ENCODE data around the gene RUFY4. TPM values are rescaled to one million over a fixed set of nuclear protein-coding genes. Genes with fewer than 3 reads are reported as not detected.
"Not testable (repeated sequence)": the region's sequence is repeated elsewhere in the genome, so short reads cannot be mapped to it uniquely, and the experiment has no call there.

RUFY4 gene
- total RNA-seq, 1 donor from 2014 or later = 0.42 TPM

DNA sequence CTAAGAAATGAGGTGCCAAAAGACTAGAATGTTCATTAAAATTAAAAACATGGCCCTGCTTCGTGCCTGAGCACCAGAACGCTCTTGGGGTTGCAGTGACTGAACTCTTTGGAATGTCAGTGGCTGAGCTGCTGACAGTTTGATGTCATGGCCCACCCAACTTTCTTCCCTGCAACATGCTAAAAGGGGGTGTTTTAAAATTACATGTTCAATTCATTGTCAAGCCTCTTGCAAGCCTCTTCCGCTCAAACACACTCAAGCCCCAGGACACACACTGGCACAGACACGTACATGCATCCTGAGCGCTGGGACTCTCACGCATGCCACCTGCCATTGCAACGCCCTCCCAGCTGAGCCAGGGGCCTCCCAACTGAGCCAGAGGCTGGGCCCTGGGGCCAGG lies 12.6 kb downstream of the RUFY4 start:
- DNase-seq (ENCODE audit: low spot score) = peak; percentile 77

DNA sequence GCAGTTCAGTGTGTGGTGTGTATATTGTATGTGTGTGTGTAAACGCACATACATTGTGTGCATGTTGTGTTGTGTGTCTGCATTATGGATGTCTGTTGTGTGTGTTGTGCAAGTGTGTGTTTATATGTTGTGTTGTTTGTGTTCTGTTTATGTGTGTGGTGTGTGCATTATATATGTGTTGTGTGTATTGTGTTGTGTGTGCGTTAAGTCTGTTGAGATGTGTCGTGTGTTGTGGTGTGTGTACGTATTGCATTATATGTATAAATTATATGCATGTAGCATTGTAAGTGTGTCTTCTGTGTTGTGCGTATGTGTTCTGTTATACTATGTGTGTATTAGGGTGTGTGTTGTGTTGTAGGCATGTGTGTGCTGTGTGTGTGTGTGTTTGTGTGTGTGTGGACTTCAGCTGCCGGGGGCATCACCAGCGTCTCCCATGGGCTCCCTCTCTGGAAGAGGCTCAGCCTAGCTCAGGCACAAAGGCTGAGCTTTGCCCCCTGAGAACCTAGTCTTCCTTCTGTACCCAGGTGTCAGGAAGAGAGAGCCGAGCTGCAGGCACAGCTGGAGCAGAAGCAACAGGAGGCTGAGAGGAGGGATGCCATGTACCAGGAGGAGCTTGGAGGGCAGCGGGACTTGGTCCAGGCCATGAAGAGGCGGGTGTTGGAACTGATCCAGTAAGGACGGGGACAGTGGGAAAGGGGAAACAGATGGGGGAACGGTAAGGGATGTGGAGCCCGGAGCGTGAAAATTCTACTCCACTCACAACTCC lies 13.7 kb downstream of the RUFY4 start:
- peak; percentile 60 for DNase-seq (ENCODE audit: low spot score)

DNA sequence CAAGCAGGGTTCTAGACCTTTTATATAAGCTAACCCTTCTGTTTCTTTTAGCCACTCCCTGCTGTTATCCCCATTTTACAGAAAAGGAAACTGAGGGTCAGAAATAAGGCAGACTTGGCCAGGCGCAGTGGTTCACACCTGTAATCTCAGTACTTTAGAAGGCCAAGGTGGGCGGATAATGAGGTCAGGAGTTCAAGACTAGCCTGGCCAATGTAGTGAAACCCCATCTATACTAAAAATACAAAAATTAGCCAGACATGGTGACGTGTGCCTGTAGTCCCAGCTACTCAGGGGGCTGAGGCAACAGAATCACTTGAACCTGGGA lies 14.3 kb downstream of the RUFY4 start:
- DNase-seq (ENCODE audit: low spot score) = no peak

DNA sequence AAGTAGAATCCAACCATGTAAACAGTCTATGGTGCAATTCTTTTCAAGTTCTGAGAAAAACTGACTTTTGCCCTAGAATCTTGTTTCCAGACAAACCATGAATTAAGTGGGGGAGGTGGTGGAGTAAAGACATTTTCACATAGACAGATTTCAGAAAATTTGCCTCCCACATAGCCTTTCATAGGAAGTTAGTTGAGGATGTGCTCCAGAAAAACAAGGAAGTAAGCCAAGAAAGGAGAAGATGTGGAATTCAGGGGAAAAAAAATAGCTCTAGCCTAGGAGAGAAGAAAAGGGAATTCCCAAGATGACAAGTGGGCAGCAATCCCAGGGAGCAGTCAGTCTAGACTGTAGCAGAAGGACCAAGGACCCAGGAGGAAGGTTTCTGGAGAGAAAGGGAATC lies 17.4 kb downstream of the RUFY4 start:
- DNase-seq (ENCODE audit: low spot score) = no peak

DNA sequence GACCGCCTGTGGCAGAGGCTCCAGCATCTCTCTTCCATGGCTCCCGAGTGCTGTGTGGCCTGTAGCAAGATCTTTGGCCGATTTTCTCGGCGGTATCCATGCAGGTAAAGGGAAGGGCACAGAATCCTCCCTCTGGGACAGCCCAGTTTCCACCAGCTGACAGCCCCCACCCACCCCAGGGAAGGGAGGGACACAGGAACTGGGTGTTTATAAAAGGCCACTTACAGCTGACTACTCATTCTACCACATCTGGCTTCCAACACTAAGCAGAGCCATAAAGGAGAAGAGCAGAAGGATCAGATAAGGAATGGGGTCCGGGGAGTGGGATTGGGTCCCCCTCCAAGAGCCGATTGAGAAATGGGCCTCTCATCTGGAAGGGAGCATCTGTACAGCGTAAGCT lies 20.2 kb downstream of the RUFY4 start:
- DNase-seq (ENCODE audit: low spot score) = no peak

DNA sequence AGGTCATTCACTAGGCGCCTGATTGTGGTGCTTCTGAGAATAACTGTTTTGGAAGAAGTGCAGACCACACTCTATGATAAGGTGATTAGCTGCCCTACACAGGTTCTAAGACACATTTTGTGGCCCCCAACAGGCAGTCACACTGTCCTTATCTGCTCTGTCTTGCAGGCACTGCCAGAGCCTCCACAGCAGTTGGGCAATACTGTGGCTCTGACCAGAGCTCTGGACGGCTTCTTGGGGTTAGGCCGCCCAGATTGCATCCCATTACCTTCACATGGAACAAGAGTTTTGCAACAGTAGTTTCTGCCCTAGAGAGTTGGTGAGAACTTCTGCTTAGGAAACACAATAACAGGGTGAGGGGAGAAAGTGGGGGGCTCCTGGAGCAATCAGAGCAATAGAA lies 22.7 kb downstream of the RUFY4 start:
- DNase-seq (ENCODE audit: low spot score) = no peak

DNA sequence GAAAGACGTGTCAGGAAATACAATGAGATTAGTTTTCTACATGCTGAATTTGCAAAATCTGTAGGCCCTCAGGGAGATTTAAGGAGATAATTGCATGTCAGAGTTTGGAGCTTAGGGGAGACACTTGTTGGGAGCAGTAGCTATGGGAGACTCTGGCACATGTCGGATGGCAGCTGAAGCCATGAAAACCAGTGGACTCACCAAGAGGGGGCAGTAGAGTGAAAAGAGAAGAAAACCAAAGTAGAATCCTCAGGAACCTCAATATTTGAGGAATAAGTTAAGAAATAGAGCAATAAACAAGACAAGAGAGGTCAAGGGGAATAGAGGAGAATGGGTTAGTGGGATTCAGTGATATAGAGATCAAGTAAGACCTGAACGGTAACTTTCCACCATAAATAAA lies 24.8 kb downstream of the RUFY4 start:
- no peak for DNase-seq (ENCODE audit: low spot score)

DNA sequence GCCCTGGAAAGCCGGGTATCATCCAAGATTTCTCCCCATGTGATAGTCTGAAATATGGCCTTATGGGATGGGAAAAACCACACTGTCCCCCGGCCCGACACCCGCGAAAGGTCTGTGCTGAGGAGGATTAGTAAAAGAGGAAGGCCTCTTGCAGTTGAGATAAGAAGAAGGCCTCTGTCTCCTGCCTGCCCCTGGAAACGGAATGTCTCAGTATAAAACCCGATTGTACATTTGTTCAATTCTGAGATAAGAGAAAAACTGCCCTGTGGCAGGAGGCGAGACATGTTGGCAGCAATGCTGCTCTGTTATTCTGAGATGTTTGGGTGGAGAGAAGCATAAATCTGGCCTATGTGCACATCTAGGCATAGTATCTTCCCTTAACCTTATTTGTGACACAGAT lies 26.8 kb downstream of the RUFY4 start:
- no peak for DNase-seq (ENCODE audit: low spot score)

DNA sequence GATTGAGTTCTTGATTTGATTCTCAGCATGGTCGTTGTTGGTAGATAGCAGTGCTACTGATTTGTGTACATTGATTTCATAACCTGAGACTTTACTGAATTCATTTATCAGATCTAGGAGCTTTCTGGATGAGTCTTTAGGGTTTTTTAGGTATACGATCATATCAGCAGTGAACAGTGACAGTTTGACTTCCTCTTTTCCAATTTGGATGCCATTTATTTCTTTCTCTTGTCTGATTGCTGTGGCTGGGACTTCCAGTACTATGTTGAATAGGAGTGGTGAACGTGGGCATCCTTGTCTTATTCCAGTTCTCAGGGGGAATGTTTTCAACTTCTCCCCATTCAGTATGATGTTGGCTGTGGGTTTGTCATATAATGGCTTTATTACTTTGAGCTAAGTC lies 28.9 kb downstream of the RUFY4 start:
- no peak for DNase-seq (ENCODE audit: low spot score)

DNA sequence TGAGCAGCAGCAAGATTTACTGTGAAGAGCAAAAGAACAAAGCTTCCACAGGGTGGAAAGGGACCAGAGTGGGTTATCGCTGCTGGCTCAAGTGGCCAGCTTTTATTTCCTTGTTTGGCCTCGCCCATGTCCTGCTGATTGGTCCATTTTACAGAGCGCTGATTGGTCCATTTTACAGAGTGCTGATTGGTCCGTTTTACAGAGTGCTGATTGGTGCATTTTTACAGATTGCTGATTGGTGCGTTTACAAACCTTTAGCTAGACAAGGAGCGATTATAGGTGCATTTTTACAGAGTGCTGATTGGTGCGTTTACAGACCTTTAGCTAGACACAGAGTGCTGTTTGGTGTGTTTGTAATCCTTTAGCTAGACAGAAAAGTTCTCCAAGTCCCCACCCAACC lies 39.8 kb downstream of the RUFY4 start:
- DNase-seq (ENCODE audit: low spot score) = not testable (repeated sequence)

DNA sequence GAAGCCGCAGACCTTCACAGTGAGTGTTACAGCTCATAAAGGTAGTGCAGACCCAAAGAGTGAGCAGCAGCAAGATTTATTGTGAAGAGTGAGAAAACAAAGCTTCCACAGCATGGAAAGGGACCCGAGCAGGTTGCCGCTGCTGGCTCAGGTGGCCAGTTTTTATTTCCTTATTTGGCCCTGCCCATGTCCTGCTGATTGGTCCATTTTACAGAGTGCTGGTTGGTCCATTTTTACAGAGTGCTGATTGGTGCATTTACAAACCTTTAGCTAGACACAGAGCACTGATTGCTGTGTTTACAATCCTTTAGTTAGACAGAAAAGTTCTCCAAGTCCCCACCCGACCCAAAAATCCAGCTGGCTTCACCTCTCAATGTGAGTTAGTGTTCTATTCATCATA lies 52.7 kb downstream of the RUFY4 start:
- not testable (repeated sequence) for DNase-seq (ENCODE audit: low spot score)

DNA sequence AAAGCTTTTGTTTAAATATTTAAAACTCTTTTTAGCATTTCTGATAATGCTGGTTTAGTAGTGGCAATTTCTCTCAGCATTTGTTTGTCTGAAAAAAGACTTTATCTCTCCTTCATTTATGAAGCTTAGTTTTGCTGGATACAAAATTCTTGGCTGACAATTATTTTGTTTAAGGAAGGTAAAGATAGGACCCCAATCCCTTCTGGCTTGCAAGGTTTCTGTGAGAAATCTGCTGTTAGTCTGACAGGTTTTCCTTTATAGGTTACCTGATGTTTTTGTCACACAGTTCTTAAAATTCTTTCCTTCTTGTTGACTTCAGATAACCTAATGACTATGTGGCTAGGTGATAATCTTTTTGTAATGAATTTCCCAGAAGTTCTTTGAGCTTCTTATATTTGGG lies 53.2 kb downstream of the RUFY4 start:
- not testable (repeated sequence) for DNase-seq (ENCODE audit: low spot score)

DNA sequence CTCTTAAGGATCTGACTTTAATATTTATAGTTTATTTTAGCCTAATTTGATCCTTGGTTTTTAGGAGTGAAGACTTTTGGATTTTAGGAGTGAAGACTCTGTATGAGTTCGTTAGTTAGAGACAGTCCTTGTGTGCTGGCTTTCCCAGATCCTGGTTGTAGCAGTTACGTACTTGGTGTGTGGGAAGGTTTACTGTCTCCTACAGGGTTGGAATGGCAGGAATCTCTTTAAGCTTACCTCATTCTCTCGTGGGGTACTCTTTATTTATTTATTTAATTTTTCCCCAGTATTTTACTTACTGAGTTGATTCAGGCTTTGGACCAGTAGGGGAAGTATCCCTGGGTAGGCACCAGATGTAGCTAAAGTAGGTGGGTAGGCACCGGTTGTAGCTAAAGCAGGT lies 54.9 kb downstream of the RUFY4 start:
- no peak for DNase-seq (ENCODE audit: low spot score)

DNA sequence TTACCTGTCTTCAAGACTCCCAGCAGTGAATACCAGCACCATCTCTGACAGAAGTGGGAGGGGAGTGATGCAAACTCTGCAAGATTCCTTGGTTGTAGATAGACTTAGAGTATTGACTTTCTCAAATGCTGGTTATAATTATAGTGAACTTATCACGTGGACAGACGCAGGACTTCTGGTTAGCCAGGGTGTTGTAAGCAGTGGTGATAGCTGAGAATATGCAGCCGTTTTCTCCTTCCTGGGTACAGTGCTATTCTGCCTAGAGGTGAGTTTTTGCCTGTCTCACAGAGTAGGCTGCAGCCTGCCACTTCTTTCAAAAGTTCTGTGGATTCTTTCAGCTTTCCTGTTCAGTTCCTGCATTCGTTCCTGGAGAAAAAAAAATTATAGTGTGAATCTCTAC lies 56.0 kb downstream of the RUFY4 start:
- DNase-seq (ENCODE audit: low spot score) = no peak

DNA sequence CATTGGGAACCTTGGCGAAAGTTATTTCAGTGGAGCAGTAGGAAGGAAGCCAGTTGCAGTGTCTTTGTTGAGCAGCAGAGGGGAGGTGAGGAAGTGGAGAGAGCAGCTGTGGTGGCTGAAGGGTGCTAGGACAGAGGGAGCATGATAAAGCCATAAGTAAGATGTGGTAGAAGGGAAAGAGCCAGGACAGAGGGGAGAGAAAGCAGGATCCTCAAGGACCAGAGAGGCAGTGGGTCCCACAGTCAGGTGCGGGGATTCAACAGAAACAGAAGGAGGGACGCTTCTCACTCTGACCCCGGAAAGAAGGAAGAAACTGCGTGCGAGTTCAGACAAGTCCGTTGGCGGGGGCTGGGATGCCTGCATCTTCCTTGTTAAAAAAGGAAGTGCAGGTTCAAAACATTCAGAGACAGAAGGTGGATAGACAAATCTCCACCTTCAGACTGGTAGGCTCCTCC lies 56.6 kb downstream of the RUFY4 start, which contains the start of gene CXCR2:
Gene CXCR2 (plus strand): TSS at position 403 of the 455 bp plus-strand sequence. CDS start 8,774 bp downstream, outside the sequence.
- no peak for DNase-seq (ENCODE audit: low spot score)

DNA sequence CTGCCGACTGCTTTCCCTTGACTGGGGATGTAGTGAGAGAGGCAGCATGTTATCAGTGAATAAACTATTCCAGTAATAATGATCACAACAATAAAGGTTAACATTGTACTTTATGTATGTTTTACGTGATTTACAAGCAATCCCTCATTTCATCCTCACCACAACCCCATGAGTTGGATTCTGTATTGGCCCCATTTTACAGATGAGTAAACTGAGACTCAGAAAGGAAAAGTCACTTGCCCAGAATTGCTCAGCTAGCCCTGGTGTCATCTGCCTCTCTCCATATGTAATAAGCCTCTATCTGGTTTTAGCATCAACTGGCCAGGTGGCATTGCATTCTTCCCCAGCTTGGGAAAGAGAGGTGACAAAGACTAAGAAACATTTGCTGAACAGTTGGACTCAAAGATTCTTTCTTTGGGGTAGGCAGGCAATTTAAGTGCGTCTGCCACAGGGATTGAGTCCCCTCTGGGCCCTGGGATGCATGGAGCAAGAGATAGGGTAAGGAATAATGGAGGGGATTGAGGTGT lies 58.9 kb downstream of the RUFY4 start:
- DNase-seq (ENCODE audit: low spot score) = no peak

DNA sequence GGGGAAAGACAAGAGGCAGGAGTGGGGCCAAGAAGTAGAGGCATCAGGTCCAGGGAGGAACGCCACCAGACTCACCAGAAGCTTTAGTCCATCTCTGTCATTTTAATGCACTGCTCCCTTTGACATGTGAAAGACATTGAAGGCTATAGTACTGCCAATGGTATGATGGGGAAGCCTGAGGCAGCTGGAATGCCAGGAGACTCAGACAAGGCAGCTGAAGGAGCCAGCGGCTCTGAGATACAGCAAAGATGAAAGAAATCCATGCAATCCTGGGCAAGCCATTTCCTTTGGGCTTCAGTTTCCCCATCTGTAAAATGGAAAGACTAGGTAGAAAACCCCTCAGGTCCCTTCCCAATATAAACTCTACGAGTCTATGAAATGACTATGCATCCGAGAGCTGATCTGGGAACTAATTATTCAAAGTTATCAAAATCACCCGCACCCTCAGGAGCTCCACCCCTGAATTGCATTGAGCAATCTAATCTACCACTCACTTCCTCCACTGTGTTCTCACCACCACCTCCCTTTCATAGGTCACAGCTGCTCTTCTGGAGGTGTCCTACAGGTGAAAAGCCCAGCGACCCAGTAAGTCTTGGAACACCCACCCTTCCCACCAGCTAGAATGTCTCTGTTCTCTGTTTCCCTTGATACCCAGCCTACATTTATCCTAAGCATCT lies 59.9 kb downstream of the RUFY4 start:
- DNase-seq (ENCODE audit: low spot score) = no peak

DNA sequence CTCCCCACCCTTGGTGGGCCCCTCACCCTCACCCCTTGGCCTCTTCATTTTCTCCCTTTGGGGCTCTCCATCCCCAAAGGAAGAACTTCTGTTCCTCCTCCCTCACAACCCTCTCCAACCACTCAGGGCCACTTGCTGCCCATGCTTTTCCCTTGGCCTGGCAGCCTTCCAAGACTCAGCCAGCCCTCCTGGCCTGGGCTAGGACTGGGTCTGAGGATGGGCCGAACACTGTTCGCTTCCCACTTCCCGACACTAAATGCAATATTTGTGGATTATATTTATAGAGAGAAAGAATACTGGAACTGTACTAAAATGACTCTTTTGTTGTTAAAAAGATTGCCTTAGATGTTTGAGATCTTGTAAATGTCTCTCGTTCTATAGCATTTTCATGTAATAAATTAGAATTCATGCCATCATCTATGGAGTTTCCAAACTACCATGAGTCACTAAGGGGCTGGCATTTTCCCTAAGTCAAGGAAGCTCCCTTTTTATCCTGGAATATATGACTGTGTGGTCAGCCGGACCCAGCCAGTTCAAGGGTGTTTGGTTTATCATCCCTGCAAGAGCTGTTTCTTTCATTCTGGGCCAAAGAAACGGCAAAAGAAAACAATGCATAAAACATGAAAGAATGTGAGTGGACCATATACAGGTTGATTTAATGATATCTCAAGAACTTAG lies 60.5 kb downstream of the RUFY4 start:
- DNase-seq (ENCODE audit: low spot score) = no peak

DNA sequence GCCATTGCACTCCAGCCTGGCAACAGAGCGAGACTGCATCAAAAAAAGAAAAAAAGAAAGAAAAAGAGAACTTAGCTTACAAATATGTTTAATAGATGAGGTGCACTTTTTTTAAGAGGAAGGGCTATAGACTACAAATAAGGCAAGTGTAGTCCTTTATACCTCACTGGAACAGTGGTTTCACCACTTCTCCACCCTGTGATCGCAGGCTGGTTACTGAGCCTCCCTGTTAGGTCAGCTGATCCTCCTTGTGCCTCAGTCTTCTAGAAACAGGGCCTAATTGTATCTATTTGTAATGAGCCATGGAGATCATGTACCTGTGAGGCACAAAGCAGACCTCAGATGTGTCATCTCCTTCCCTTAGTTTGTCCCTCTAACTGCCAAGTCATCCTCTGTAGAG lies 61.3 kb downstream of the RUFY4 start:
- DNase-seq (ENCODE audit: low spot score) = no peak

DNA sequence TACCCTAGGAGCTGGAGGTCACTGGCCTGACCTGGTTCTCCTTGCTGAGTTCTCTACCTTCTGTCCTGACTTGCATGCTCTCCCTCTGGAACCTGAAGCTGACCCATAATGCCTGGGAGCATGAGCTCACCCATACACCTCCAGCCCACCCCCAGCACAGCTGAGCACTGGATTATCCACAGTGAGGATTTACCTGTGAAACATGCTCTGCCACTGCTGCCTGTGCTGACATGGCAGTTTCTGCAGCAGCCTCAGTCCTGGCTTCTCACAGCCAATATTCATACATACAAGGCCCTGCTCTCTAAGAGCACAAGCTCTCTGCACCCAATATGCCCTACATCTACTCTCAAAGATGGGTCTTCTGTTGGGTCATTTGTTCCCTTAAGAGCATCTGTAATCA lies 61.8 kb downstream of the RUFY4 start:
- no peak for DNase-seq (ENCODE audit: low spot score)

DNA sequence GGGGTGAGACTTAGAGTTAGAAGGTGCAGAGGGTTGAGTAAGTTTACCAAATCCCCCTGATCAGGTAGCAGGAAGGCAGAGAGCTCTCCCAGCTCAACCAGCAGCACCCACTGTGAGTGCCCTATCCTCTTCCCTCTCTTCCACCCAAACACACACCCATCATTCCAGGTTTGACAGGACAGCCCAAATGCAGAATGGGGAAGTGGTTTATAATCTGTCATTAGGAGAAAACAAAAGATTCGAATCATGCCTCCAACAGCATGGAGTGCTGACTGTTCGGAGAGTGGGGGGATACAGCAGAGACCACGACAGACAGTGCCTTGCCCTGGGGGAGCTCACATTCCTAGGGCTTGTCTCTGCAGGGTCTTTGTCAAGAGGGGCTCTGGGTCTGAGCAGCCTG lies 68.5 kb downstream of the RUFY4 start:
- DNase-seq (ENCODE audit: low spot score) = no peak

DNA sequence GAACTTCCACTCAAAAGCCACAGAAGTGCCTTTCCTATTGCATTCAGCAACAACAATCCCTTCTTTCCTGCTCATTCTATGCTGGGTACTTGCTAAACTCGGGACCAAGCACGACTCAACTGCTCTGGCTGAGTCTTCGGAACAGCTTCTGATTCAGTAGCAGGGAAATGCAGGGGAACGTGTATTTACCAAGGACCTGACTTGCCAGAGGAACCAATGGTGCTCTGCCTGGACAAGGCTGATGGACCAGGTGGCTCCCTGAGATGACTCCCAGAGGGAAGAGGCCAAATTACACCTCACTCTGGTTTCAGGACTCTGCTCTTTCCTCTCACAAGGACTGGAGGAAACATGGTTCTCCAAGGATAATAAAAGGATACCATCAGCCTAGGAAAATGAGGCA lies 69.0 kb downstream of the RUFY4 start:
- no peak for DNase-seq (ENCODE audit: low spot score)

Data from mesenteric fat pad (tissue), 1 donor.